ENCODE data around the gene PROC.

Gene PROC

DNA sequence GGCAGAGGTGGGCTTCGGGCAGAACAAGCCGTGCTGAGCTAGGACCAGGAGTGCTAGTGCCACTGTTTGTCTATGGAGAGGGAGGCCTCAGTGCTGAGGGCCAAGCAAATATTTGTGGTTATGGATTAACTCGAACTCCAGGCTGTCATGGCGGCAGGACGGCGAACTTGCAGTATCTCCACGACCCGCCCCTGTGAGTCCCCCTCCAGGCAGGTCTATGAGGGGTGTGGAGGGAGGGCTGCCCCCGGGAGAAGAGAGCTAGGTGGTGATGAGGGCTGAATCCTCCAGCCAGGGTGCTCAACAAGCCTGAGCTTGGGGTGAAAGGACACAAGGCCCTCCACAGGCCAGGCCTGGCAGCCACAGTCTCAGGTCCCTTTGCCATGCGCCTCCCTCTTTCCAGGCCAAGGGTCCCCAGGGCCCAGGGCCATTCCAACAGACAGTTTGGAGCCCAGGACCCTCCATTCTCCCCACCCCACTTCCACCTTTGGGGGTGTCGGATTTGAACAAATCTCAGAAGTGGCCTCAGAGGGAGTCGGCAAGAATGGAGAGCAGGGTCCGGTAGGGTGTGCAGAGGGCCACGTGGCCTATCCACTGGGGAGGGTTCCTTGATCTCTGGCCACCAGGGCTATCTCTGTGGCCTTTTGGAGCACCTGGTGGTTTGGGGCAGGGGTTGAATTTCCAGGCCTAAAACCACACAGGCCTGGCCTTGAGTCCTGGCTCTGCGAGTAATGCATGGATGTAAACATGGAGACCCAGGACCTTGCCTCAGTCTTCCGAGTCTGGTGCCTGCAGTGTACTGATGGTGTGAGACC lies at the start of gene PROC:
Gene PROC, plus strand, starts transcription at position 128 of the 812 bp plus-strand sequence. CDS start 1,516 bp downstream, outside the sequence.
- no peak for DNase-seq (ENCODE audit: low read depth in 2 of 2)

DNA sequence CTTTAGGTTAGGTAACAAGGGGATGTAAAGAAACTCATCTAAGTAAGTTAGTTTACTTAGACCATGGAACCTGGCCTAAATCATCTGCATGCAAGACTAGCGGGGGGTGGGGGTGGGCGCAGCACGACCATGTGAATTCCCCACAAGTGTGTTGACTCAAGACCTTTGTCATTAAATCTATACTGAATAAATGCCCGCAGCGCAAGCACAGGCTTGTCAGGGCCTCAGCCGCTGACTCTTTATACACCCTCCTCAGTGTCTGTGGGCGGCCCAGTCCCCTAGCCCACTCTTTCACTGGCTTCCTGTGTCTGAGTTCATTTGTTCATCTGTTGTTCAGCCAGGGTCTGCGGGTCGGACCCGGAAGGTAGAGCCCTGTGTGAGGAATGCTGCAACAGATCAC lies 48.2 kb upstream of the PROC start:
- no peak for DNase-seq (ENCODE audit: low read depth in 2 of 2)

DNA sequence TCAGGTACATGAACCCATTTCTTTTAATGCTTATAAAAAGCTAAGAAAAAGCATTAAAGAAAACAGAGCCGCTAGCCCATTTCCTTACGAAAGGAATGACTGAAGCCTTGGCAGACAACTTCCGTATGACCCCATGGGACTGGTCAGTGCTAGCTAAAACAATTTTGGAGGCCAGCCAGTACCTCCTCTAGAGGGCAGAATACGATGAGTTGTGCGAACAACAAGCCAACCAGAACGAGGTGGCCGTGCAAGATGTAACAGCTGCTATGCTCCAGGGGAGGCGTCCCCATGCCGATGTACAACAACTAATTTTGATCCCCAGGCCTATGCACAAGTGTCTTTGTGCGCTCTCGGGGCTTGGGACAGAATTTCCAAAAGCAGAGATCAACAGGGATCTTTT lies 47.2 kb upstream of the PROC start:
- DNase-seq (ENCODE audit: low read depth in 2 of 2), result no peak

GRCh38 chr2:127373362-127374083 lies 44.7 kb upstream of the PROC start:
- DNase-seq (ENCODE audit: low read depth in 2 of 2), result no peak

GRCh38 chr2:127376257-127376656 lies 42.0 kb upstream of the PROC start:
- no peak for DNase-seq (ENCODE audit: low read depth in 2 of 2)

DNA sequence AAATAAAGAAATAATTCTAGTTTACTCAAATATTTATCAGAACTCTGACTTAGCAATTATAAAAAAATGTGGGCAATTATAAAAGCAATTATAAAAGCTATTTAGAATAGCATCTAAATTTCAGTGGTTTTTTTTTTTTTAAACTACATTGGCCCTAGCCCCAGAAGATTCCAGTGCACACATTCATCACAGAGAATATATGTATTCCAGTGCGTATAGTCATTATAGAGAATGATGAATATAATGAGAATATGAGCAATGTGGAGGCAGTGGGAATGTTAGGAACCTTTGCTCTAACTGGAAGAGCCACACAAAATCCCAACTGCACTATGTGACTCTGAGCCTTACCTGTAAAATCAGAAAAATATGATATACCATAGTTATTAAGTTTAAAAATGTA lies 41.0 kb upstream of the PROC start:
- DNase-seq (ENCODE audit: low read depth in 2 of 2), result no peak

DNA sequence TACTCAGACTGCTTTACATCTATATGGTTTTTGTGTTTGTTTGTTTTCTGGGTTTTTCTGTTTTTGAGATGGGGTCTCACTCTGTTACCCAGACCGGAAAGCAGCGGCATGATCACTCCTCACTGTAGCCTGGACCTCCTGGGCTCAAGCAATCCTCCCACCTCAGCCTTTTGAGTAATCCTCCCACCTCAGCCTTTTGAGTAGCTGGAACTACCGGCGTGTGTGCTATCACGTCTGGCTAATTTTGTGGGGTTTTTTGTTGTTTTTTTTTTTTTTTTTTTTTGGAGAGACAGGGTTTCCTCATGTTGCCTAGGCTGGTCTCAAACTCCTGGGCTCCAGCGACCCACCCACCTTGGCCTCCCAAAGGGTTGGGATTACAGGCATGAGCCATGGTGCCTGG lies 39.5 kb upstream of the PROC start:
- no peak for DNase-seq (ENCODE audit: low read depth in 2 of 2)

DNA sequence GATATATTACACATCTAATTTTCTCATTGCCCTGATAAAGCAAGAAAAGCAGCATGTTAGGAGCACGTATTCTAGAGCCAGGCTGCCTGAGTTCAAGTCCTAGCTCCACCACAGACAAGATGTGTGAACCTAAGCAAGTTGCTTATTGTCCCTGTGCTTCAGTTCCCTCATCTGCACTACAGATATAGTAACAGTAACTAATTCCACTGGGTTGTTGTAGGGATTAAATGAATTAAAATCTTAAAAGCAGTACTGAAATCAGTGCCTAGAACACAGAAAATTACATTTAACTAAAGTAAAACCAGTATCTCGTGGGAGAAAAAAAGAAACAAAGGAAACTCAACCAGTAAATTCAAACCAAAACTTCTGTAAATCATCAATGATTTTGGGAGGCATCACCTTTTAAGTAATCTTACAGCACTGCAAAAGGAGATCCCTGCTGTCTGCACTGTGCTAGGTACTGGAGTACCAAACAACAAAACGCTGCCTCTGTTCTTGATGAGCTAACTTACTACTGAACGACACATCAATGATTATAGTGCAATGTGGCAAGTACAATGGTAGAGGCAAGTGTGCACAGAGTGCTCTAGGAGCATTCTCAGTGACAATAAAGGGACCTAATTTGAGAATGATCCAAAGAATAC lies 38.4 kb upstream of the PROC start:
- no peak for DNase-seq (ENCODE audit: low read depth in 2 of 2)

- peak in 1 of 2 donors; percentile 32 for DNase-seq (ENCODE audit: low read depth in 2 of 2)
These were observed 36.5 kb upstream of the PROC start for GRCh38 chr2:127381762-127382161.

DNA sequence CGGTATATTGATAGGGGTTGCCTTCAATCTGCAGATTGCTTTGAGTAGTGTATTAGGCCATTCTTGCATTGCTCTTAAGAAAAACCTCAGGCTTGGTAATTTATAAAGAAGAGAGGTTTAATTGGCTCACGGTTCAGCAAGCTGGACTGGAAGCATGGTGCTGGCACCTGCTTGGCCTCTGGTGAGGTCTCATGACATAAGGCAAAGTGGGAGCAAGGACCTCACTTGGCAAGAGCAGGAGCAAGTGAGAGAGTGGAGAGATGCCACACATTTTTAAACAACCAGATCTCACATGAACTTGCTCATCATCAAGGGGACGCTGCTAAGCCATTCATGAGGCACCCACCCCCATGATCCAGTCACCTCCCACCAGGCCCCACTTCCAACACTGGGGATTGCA lies 35.4 kb upstream of the PROC start:
- no peak for DNase-seq (ENCODE audit: low read depth in 2 of 2)

GRCh38 chr2:127384529-127384928 lies 33.7 kb upstream of the PROC start:
- no peak for DNase-seq (ENCODE audit: low read depth in 2 of 2)

- no peak for DNase-seq (ENCODE audit: low read depth in 2 of 2)
These were observed 32.0 kb upstream of the PROC start for GRCh38 chr2:127386246-127386645.

- peak; percentile 41 to 60 for DNase-seq (ENCODE audit: low read depth in 2 of 2)
These were observed 31.2 kb upstream of the PROC start for GRCh38 chr2:127386764-127387654.

GRCh38 chr2:127387655-127388422 lies 30.4 kb upstream of the PROC start, which contains the start of gene MAP3K2:
TSS of gene MAP3K2 (minus strand) at chr2:127387975. CDS start at chr2:127343129, 44,846 bp downstream.
- peak; percentile 96 to 97 for DNase-seq (ENCODE audit: low read depth in 2 of 2)

- no peak for DNase-seq (ENCODE audit: low read depth in 2 of 2)
These were observed 29.6 kb upstream of the PROC start for GRCh38 chr2:127388423-127389164.

GRCh38 chr2:127389778-127390435 lies 28.3 kb upstream of the PROC start:
- no peak for DNase-seq (ENCODE audit: low read depth in 2 of 2)

DNA sequence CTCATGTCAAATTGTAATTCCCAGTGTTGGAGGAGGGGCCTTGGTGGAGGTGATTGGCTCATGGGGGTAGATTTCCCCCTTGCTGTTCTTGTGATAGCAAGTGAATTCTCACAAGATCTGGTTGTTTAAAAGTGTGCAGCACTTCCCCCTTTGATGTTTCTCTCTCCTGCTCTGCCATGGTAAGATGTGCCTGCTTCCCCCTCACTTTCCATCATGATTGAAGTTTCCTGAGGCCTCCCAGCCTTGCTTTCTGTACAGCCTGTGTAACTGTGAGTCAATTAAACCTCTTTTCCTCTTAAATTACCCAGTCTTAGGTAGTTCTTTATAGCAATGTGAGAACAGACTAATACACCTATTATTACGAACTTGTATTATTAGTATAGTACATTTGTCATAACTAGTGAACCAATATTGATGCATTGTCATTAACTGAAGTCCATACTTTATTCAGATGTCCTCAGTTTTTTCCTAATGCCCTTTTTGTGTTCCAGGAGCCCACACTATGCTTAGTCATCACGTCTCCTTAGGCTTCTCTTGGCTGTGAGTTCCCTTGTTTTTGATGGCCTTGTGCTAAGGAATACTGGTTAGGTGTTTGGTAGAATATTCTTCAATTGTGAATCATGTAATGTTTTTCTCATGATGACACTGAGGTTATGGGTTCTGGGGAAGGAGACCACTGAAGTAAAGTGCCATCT lies 25.9 kb upstream of the PROC start:
- DNase-seq (ENCODE audit: low read depth in 2 of 2), result no peak

DNA sequence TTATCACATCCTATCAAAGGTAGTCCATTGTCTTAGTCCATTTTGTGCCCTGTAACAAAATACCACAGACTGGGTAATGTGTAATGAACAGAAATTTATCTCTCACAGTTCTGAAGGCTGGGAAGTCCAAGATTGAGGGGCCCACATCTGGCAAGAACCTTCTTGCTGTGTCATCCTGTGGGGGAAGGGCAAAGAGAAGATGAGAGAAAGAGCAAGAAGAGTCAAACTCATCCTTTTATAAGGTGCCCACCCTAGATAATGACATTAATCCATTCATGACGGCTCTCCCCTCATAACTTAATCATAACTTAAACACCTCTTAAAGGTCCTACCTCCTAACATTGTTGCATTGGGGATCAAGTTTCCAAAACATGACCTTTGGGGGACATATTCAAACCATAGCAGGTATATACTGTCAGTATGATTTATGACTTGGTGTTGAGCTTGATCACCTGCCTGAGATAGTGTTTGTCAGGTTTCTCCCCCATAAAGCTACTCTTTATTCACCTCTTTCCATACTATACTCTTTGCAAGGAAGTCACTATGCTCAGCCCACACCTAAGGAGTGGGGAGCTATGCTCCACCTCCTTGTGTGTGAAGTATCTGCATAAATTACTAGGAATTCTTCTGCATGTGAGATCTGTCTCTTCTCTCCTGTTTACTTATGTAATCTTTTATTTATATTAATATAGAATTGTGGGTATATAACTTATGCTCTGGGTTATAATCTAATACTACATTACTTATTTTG lies 25.2 kb upstream of the PROC start:
- no peak for DNase-seq (ENCODE audit: low read depth in 2 of 2)

All from stimulated activated CD4-positive, alpha-beta T cell treated with anti-CD3 and anti-CD28 coated beads, Interleukin-1b, Interleukin-23, amount 100 ng/mL, for 1 hour (primary cell).